SK-N-SH treated with all-trans-retinoic acid at 6 μM for 48 hours (cell line): Measurements from ENCODE around the gene PPARA.
A peak's percentile ranks its signal among the peaks of the same experiment; 100 is the strongest.

Source experiments
- ATAC-seq: fragments of 200-7000 bp; cut with Tn5 transposase; 3 replicates; pipeline ENCODE4 v1.9.1; 2020; ENCODE audit warnings: mild to moderate bottlenecking, moderate library complexity
- ARNTL ChIP-seq: fragments of 450-650 bp; formaldehyde crosslinking; IDR thresholded peaks from 2 replicates; pipeline ENCODE4 v1.5.0; 2020; ENCODE audit warnings: low read depth, mild to moderate bottlenecking, moderate library complexity, borderline replicate concordance
- BACH2 ChIP-seq: fragments of 250-450 bp; sonication (Bioruptor Pico); IDR thresholded peaks from 2 replicates; pipeline ENCODE4 v1.9.0; 2021; ENCODE audit warnings: mild to moderate bottlenecking, borderline replicate concordance
- CREB5 ChIP-seq: fragments of 250-450 bp; sonication (Bioruptor Pico); IDR thresholded peaks from 2 replicates; pipeline ENCODE4 v1.5.1; 2020; ENCODE audit warnings: low read depth, mild to moderate bottlenecking, moderate library complexity
- CSRNP3 ChIP-seq: fragments of 250-450 bp; sonication (Bioruptor Pico); IDR thresholded peaks from 2 replicates; pipeline ENCODE4 v1.5.1; 2021; ENCODE audit warnings: mild to moderate bottlenecking, moderate library complexity
- ESRRG ChIP-seq: fragments of 250-450 bp; sonication (Bioruptor Pico); IDR thresholded peaks from 2 replicates; pipeline ENCODE4 v1.6.1; 2021; ENCODE audit warnings: mild to moderate bottlenecking
- ISL1 ChIP-seq: fragments of 250-450 bp; sonication (Bioruptor Pico); IDR thresholded peaks from 2 replicates; pipeline ENCODE4 v2.1.2; 2022; ENCODE audit warnings: mild to moderate bottlenecking, moderate library complexity
- OSR1 ChIP-seq: fragments of 250-450 bp; sonication (Bioruptor Pico); IDR thresholded peaks from 2 replicates; pipeline ENCODE4 v1.8.0; 2022; ENCODE audit warnings: moderate library complexity, mild to moderate bottlenecking, inconsistent platforms
- PPARA ChIP-seq: fragments of 250-450 bp; sonication (Bioruptor Pico); IDR thresholded peaks from 2 replicates; pipeline ENCODE4 v1.5.0; 2020; ENCODE audit warnings: mild to moderate bottlenecking, borderline replicate concordance
- RARB ChIP-seq: fragments of 250-450 bp; sonication (Bioruptor Pico); IDR thresholded peaks from 2 replicates; pipeline ENCODE4 v1.8.0; 2021; ENCODE audit warnings: mild to moderate bottlenecking, moderate library complexity
- TCF4 ChIP-seq: fragments of 250-450 bp; sonication (Bioruptor Pico); IDR thresholded peaks from 2 replicates; pipeline ENCODE4 v1.8.0; 2021; ENCODE audit warnings: mild to moderate bottlenecking, moderate library complexity, borderline replicate concordance
- TOX ChIP-seq: fragments of 250-450 bp; sonication (Bioruptor Pico); IDR thresholded peaks from 2 replicates; pipeline ENCODE4 v1.8.0; 2021; ENCODE audit warnings: mild to moderate bottlenecking, moderate library complexity, borderline replicate concordance
- TSHZ2 ChIP-seq: fragments of 250-450 bp; sonication (Bioruptor Pico); IDR thresholded peaks from 2 replicates; pipeline ENCODE4 v1.5.0; 2020; ENCODE audit warnings: mild to moderate bottlenecking, moderate library complexity
- ZC3H10 ChIP-seq: fragments of 250-450 bp; sonication (Bioruptor Pico); IDR thresholded peaks from 2 replicates; pipeline ENCODE4 v1.5.1; 2021; ENCODE audit warnings: mild to moderate bottlenecking, moderate library complexity
- ZFP30 ChIP-seq: fragments of 450-650 bp; formaldehyde crosslinking; IDR thresholded peaks from 2 replicates; pipeline ENCODE4 v1.5.0; 2022; ENCODE audit warnings: mild to moderate bottlenecking, moderate library complexity
- ZNF565 ChIP-seq: fragments of 450-650 bp; formaldehyde crosslinking; conservative IDR thresholded peaks from 2 replicates; pipeline ENCODE4 v1.5.0; 2020; ENCODE audit warnings: low read depth, mild to moderate bottlenecking, moderate library complexity
- ZNF70 ChIP-seq: fragments of 450-650 bp; formaldehyde crosslinking; IDR thresholded peaks from 2 replicates; pipeline ENCODE4 v1.5.0; 2020; ENCODE audit warnings: mild to moderate bottlenecking, moderate library complexity
- ZNF8 ChIP-seq: fragments of 450-650 bp; formaldehyde crosslinking; IDR thresholded peaks from 2 replicates; pipeline ENCODE4 v1.5.0; 2020; ENCODE audit warnings: mild to moderate bottlenecking, moderate library complexity
- TF ChIP-seq, protein P1 (sequence below): fragments of 250-450 bp; sonication (Bioruptor Pico); IDR thresholded peaks from 2 replicates; pipeline ENCODE4 v1.8.0; 2021; ENCODE audit warnings: low read depth, mild to moderate bottlenecking, moderate library complexity, borderline replicate concordance
- TF ChIP-seq, protein P2 (sequence below): fragments of 250-450 bp; sonication (Bioruptor Pico); IDR thresholded peaks from 2 replicates; pipeline ENCODE4 v1.8.0; 2020; ENCODE audit warnings: mild to moderate bottlenecking, moderate library complexity, borderline replicate concordance

The PPARA gene

DNA sequence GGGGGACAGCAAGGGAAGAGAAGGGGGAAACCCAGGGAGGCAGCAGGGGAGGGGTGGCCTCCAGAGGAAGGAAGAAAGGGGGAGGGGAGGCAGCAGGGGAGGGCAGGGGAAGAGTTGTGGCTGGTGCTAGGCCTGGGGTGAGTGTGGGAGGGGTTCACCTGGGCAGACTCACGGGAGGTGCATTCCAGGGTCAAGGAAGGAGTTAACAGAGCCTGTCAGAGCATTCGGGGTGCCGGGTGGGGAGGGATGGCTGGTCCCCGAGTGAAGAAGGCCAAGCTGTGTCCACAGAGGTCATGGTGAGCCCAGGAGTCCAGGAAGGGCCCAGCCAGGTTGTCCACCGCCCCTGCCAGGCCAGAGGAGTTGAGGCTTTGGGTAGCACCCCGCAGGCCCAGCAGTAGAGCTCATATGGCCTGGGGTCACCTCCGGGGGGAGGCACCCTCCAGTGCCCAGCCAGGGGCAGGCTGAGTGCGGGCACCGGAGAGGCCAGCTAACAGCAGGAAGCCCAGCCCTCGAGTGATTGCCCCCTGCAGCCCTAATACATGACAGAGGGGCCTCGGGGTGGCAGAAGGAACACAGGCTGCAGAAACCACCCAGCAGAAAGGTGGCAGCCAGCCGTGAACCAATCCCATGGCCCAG is 31.1 kb upstream of the PPARA start:
- TF ChIP-seq ISL1 (CRISPR knock-in tag) (no peak), TOX (CRISPR knock-in tag) (0 out of 2 replicates have a peak, but pooled peaks have one; percentile 8), ZC3H10 (no peak), ESRRG (CRISPR knock-in tag) (no peak), ARNTL (CRISPR knock-in tag) (no peak), ZNF70 (CRISPR knock-in tag) (0 out of 2 replicates have a peak, but pooled peaks have one; percentile 5), PPARA (no peak), ZFP30 (CRISPR knock-in tag) (no peak), CSRNP3 (0 out of 2 replicates have a peak, but pooled peaks have one; percentile 26), ZNF8 (CRISPR knock-in tag) (no peak)
- peak; percentile 0 for ATAC-seq

DNA sequence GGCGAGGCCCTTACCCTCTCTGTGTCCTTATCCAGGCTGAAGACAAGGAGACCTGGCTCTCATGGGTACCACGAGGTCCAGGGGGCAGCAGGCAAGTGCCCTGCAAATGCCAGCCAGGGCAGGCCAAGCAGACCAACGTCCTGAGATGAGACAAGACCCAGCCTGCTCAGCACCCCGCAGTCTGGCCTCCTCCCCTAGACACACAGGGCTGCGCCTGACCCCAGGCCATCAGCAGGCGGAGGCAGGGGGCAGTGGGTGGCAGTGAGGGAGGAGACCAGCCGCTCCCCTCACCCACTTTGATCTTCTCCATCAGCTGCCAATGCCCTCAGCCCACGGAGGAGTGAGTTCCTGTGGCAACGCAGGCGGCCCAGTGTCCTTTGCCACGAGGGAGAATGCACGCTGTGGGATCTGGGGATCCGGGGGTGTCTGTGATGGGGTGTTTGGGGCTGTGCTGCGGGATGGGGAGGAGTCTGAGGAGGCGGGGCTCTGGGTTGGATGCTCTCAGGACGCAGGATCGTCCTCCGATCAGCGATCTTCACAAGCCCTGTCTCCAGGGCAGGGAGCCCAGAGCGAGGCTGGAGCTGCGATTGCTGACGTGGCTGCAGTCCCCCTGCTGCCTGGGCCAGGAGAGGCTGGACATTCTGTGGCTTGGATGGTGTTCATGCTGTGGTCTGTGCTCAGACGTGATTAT is 30.5 kb upstream of the PPARA start:
- TF ChIP-seq ISL1 (CRISPR knock-in tag) (no peak), CREB5 (CRISPR knock-in tag) (no peak), RARB (CRISPR knock-in tag) (peak; percentile 19; the same call in 1 of the 2 replicates)
- ATAC-seq, result peak; percentile 6

DNA sequence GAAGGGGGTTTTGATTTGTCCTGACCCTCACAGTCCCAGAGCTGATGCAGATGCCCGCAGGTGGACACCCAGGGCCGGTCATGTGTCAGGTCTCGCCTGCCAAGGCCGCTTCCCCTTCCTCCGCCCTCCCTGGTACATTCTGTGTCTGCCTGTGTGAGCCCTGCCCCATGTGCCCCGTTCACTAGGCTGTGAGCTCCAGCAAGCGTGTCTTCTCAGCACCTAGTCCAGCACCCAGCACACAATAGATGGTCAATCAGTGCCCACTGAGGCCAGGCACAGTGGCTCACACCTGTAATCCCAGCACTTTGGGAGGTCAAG is 29.9 kb upstream of the PPARA start:
- no peak for TF ChIP-seq TOX (CRISPR knock-in tag)
- no peak for TF ChIP-seq OSR1 (CRISPR knock-in tag)
- no peak for TF ChIP-seq ZC3H10
- TF ChIP-seq, protein P1, sequence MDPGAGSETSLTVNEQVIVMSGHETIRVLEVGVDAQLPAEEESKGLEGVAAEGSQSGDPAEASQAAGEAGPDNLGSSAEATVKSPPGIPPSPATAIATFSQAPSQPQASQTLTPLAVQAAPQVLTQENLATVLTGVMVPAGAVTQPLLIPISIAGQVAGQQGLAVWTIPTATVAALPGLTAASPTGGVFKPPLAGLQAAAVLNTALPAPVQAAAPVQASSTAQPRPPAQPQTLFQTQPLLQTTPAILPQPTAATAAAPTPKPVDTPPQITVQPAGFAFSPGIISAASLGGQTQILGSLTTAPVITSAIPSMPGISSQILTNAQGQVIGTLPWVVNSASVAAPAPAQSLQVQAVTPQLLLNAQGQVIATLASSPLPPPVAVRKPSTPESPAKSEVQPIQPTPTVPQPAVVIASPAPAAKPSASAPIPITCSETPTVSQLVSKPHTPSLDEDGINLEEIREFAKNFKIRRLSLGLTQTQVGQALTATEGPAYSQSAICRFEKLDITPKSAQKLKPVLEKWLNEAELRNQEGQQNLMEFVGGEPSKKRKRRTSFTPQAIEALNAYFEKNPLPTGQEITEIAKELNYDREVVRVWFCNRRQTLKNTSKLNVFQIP, result no peak
- no peak for TF ChIP-seq ZNF70 (CRISPR knock-in tag)
- no peak for TF ChIP-seq ZFP30 (CRISPR knock-in tag)
- TF ChIP-seq, protein P2, sequence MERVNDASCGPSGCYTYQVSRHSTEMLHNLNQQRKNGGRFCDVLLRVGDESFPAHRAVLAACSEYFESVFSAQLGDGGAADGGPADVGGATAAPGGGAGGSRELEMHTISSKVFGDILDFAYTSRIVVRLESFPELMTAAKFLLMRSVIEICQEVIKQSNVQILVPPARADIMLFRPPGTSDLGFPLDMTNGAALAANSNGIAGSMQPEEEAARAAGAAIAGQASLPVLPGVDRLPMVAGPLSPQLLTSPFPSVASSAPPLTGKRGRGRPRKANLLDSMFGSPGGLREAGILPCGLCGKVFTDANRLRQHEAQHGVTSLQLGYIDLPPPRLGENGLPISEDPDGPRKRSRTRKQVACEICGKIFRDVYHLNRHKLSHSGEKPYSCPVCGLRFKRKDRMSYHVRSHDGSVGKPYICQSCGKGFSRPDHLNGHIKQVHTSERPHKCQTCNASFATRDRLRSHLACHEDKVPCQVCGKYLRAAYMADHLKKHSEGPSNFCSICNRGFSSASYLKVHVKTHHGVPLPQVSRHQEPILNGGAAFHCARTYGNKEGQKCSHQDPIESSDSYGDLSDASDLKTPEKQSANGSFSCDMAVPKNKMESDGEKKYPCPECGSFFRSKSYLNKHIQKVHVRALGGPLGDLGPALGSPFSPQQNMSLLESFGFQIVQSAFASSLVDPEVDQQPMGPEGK (CRISPR knock-in tag), result no peak
- TF ChIP-seq PPARA, result no peak
- no peak for TF ChIP-seq TSHZ2
- no peak for TF ChIP-seq TCF4 (CRISPR knock-in tag)
- no peak for TF ChIP-seq ZNF8 (CRISPR knock-in tag)
- no peak for TF ChIP-seq ZNF565 (CRISPR knock-in tag)
- TF ChIP-seq CSRNP3, result no peak
- TF ChIP-seq BACH2 (CRISPR knock-in tag), result no peak
- ATAC-seq, result peak; percentile 0; the same call in 2 of the 3 replicates
